ENCODE measurements around the gene NAA40. TPM values are rescaled to one million over a fixed set of nuclear protein-coding genes. Genes with fewer than 3 reads are reported as not detected.

Gene NAA40
- total and polyA plus RNA-seq, 8 donors, result 6.8 to 25.7 (median 13.9) TPM

DNA sequence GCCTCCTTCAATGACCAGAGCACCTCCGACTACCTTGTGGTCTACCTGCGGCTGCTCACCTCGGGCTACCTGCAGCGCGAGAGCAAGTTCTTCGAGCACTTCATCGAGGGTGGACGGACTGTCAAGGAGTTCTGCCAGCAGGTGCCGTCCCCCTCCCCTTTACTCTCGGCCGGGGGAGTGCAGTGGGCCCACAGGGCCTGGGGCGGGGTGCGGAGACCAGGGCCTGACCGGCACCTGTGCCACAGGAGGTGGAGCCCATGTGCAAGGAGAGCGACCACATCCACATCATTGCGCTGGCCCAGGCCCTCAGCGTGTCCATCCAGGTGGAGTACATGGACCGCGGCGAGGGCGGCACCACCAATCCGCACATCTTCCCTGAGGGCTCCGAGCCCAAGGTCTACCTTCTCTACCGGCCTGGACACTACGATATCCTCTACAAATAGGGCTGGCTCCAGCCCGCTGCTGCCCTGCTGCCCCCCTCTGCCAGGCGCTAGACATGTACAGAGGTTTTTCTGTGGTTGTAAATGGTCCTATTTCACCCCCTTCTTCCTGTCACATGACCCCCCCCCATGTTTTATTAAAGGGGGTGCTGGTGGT is 58.4 kb downstream of the NAA40 start:
- TF ChIP-seq, protein P1, sequence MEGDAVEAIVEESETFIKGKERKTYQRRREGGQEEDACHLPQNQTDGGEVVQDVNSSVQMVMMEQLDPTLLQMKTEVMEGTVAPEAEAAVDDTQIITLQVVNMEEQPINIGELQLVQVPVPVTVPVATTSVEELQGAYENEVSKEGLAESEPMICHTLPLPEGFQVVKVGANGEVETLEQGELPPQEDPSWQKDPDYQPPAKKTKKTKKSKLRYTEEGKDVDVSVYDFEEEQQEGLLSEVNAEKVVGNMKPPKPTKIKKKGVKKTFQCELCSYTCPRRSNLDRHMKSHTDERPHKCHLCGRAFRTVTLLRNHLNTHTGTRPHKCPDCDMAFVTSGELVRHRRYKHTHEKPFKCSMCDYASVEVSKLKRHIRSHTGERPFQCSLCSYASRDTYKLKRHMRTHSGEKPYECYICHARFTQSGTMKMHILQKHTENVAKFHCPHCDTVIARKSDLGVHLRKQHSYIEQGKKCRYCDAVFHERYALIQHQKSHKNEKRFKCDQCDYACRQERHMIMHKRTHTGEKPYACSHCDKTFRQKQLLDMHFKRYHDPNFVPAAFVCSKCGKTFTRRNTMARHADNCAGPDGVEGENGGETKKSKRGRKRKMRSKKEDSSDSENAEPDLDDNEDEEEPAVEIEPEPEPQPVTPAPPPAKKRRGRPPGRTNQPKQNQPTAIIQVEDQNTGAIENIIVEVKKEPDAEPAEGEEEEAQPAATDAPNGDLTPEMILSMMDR (IDR thresholded peaks at IDR 0.05), result no peak
- Histone ChIP-seq H3K27me3 (no peaks in the 10 kb centered on the region), H3K9me3 (no peaks in the 10 kb centered on the region), H3K27ac (no peak overlapping the region), H3K36me3 (peaks cover 0 to 20% (median 12%) of the 10 kb centered on the region in 3 donors), H3K4me3 (no peak overlapping the region), H3K4me1 (peaks cover 0 to 5% (median 0%) of the 10 kb centered on the region in 3 donors)
- FAIRE-seq (no peak), ATAC-seq (no peak), DNase-seq (no peak)
- intact Hi-C loops (cut with DNase I), result loop anchor here in 1 of 3 donors (10.0 kb wide), 1 partner anchor 298 kb away; the partner anchor contains the start of gene KCNK4
- WGBS, 2 donors, result 92 to 97% methylated on average over 26 to 27 of the region's 27 CpGs

DNA sequence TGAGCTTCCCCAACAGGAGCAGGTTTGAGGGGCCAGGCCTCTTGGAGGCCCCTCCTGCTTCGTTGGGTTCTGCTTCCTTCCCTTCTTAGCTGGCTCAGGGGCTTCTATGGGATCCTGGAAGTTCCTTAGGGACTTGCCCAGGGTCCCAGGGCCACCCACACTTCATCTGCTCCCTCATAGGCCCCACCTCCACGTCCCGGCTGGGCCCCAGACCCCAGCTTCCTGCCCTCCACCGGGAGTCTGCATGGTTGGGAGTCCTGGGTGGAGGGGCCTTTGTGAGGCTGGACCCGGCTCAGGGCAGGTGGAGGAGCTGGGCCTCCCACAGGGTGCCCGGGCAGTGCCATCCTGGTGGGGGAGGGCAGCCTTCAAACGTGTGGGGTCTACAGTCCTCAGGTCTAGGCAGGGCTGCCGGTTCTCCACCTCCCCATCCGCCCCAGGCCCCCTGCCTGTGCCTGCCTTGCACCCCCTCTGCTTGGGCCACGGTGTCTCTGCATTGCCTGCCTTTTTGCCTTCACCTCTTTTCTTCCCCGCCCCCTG is 59.1 kb downstream of the NAA40 start:
- 82 to 89% methylated on average over 11 of the region's 11 CpGs for WGBS, 2 donors
- FAIRE-seq (no peak), DNase-seq (no peak), ATAC-seq (no peak)
- Histone ChIP-seq H3K27me3 (no peaks in the 10 kb centered on the region), H3K4me1 (peaks cover 0 to 5% (median 0%) of the 10 kb centered on the region in 3 donors), H3K27ac (no peak overlapping the region), H3K4me3 (no peak overlapping the region), H3K9me3 (no peaks in the 10 kb centered on the region), H3K36me3 (peaks cover 0 to 20% (median 12%) of the 10 kb centered on the region in 3 donors)
- TF ChIP-seq, protein P1 (IDR thresholded peaks at IDR 0.05), result no peak
- intact Hi-C loops (cut with DNase I), result loop anchor here in 1 of 3 donors (10.0 kb wide), 1 partner anchor 297 kb away; the partner anchor contains the start of gene KCNK4

DNA sequence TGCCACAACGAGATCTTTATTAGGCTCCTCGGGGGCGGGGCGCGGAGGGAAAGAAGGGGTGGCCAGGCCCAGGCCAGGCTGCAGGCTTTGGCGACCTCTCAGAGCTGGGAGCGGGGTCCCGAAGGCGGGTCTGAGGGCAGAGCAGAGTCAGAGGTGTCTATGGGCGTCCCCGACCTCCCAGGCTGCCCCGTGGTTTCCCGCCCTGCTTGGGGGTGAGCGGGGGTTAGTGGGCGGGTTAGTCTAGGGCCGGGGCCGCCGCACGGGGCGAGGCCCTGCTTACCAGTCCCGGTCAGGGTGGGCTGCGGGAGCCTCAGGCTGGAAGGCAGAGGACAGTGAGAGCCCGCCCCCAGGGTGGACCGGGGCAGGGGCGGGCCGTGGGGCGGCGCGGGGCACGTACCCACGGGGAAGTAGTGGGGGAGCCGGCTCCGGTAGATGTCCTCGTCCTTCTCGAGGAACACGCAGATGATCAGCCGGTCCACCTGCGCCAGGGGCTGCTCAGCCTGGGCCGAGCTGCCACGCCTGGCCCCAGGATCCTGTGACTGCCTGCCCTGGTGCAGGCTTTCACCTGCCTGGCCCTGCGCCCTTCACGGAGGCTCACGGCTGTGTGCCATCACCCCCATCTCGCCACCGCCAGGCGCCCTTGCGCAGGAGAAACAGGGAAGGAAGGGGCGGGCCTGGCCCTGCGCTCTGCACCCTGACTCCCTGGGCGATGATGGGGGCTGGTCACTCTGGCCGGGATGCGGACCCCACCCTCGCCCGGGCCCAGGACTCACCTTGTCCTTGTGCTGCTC is 60.0 kb downstream of the NAA40 start:
- FAIRE-seq (no peak), ATAC-seq (peak in 2 of 4 donors; percentile 1), DNase-seq (no peak)
- no peaks in the 10 kb centered on the region for H3K27me3 ChIP-seq
- peaks cover 0 to 5% (median 0%) of the 10 kb centered on the region in 3 donors for H3K4me1 ChIP-seq
- WGBS, 2 donors, result 90 to 91% methylated on average over 41 to 54 of the region's 54 CpGs
- H3K36me3 ChIP-seq, result peaks cover 0 to 20% (median 12%) of the 10 kb centered on the region in 3 donors
- peak overlapping the region in 1 of 4 donors; percentile 27 for H3K4me3 ChIP-seq
- intact Hi-C loops (cut with DNase I), result loop anchor here in 1 of 3 donors (10.0 kb wide), 1 partner anchor 296 kb away; the partner anchor contains the start of gene KCNK4
- H3K27ac ChIP-seq, result no peak overlapping the region
- no peaks in the 10 kb centered on the region for H3K9me3 ChIP-seq
- TF ChIP-seq, protein P1 (IDR thresholded peaks at IDR 0.05), result no peak

DNA sequence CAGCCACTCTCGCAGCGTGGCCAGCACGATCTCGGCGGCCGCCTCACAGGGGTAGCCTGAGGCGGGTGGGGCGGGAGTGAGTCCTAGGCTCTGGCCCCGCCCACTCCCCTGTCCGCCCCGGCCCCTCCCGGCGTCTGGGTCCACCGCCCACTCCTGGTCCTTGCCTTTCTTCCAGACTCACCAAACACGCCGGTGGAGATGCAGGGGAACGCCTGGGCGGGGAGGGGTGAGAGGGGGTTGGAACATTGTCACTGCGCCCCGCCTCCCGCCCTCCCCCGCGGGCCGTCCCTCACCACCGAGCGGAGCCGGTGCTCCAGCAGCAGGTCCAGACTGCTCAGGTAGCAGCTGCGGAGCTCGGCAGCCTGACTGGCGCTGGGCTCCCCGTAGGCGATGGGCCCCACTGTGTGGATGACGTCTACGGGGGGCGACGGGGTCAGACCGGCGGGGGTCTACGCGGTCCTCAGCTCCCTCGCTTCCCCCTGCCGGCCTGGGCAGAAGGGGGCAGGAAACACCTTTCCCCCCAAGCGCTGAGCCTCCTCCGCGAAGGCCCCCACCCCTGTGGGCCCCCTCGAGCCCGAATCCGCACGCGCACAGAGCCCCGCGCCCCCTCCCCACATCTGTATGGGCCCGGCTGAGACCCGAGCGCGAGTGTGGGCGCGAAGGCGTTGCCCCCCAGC is 60.7 kb downstream of the NAA40 start:
- peak in 2 of 6 donors; percentile 57 to 72 for DNase-seq
- TF ChIP-seq, protein P1 (IDR thresholded peaks at IDR 0.05), result no peak
- intact Hi-C loops (cut with DNase I), result loop anchor here in 2 of 3 donors (5.0 to 10.0 kb wide), 3 partner anchors 65 to 295 kb away; partner anchors contain the start of gene KCNK4 (in 1 of the 2)
- Histone ChIP-seq H3K9me3 (no peaks in the 10 kb centered on the region), H3K27me3 (no peaks in the 10 kb centered on the region), H3K27ac (no peak overlapping the region), H3K4me3 (peak overlapping the region in 1 of 4 donors; percentile 27), H3K4me1 (peaks cover 0 to 5% (median 2%) of the 10 kb centered on the region in 3 donors), H3K36me3 (peaks cover 0 to 20% (median 12%) of the 10 kb centered on the region in 3 donors)
- 59 to 61% methylated on average over 59 of the region's 59 CpGs for WGBS, 2 donors
- peak; percentile 19 to 67 (median 49) for ATAC-seq
- no peak for FAIRE-seq
